Lower leg skin (tissue), 4 donors: Measurements from ENCODE around the gene L3MBTL1. TPM values are rescaled to one million over a fixed set of nuclear protein-coding genes. Genes with fewer than 3 reads are reported as not detected.
"Not testable (repeated sequence)": the region's sequence is repeated elsewhere in the genome, so short reads cannot be mapped to it uniquely, and the experiment has no call there.

ENCODE experiments used
- DNase-seq, 2 donors: peaks; one replicate each; pipeline ENCODE4 v3.0.0-alpha.2; 2019; ENCODE audit warnings: low spot score in 2 of 2
- H3K4me3 ChIP-seq: fragments of 200-600 bp; sonication (generic); 2 replicates; pipeline ENCODE4 v1.5.1; 2017; ENCODE audit warnings: mild to moderate bottlenecking, low read depth; ENCODE audit not compliant: poor library complexity, severe bottlenecking
- POLR2A ChIP-seq, 2 donors: fragments of 450-650 bp; IDR thresholded peaks; one replicate each; pipeline ENCODE4 v1.6.1; 2016 to 2017; ENCODE audit warnings: antibody characterized with exemption in 2 of 2, mild to moderate bottlenecking in 1 of 2, moderate library complexity in 1 of 2
- WGBS, 2 donors: methylation state at CpG; one replicate each; pipeline ENCODE4 v1.1.5; 2018; 5-methylcytosine and 5-hydroxymethylcytosine counted together
- intact Hi-C: fragments of 100-400 bp; cut with DNase I; formaldehyde crosslinking; loops from one replicate; pipeline ENCODE4 v1.15.0; 2023; ENCODE audit warnings: low total_unique reads
- total RNA-seq, 4 donors: library from RNA; depleted of rRNA; stranded (reverse); fragments of >200 nt; gene quantifications; one replicate each; pipeline ENCODE4 v1.1.0, GENCODE V29; 2016
- TF ChIP-seq, protein P1 (sequence below), 3 donors: fragments of 450-650 bp; IDR thresholded peaks; one replicate each; pipeline ENCODE4 v1.5.1; 2016; ENCODE audit warnings: antibody characterized with exemption in 3 of 3, mild to moderate bottlenecking in 3 of 3, moderate library complexity in 2 of 3

L3MBTL1 gene
- total RNA-seq, 4 donors from 2014 or later = 5.2 to 23.2 (median 9.7) TPM

- no peak for TF ChIP-seq POLR2A (IDR thresholded peaks at IDR 0.05)
- TF ChIP-seq, protein P1, sequence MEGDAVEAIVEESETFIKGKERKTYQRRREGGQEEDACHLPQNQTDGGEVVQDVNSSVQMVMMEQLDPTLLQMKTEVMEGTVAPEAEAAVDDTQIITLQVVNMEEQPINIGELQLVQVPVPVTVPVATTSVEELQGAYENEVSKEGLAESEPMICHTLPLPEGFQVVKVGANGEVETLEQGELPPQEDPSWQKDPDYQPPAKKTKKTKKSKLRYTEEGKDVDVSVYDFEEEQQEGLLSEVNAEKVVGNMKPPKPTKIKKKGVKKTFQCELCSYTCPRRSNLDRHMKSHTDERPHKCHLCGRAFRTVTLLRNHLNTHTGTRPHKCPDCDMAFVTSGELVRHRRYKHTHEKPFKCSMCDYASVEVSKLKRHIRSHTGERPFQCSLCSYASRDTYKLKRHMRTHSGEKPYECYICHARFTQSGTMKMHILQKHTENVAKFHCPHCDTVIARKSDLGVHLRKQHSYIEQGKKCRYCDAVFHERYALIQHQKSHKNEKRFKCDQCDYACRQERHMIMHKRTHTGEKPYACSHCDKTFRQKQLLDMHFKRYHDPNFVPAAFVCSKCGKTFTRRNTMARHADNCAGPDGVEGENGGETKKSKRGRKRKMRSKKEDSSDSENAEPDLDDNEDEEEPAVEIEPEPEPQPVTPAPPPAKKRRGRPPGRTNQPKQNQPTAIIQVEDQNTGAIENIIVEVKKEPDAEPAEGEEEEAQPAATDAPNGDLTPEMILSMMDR (IDR thresholded peaks at IDR 0.05) = no peak
- DNase-seq = no peak
- intact Hi-C loops = no loop called here
- WGBS, 2 donors = 56 to 70% methylated on average over 3 of the region's 3 CpGs
- no peak overlapping the region for H3K4me3 ChIP-seq
Observed at GRCh38 chr20:43492101-43492500, 15.4 kb upstream of the L3MBTL1 start.

DNA sequence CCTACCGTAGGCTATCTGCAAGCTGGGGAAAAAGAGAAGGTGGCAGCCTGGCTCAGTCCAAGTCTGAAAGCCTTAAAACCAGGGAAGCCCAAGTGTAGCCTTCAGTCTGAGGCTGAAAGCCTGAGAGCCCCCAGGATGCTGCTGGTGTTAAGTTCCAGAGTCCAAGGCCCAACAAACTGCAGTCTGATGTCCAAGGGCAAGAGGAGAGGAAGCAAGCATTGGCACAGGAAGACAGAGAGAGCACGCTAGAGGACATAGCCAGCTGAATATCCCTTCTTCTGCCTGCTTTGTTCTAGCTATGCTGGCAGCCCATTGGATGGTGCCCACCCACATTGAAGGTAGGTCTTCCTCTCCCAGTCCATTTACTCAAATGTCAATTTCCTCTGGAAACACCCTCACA is 12.1 kb upstream of the L3MBTL1 start:
- H3K4me3 ChIP-seq = no peak overlapping the region
- TF ChIP-seq, protein P1 (IDR thresholded peaks at IDR 0.05) = no peak
- TF ChIP-seq POLR2A (IDR thresholded peaks at IDR 0.05) = no peak
- WGBS, 2 donors = 37 to 68% methylated on average over 2 of the region's 2 CpGs
- intact Hi-C loops = no loop called here
- peak in 1 of 2 donors; percentile 26 for DNase-seq

- intact Hi-C loops, H3K4me3 ChIP-seq: not testable (repeated sequence)
- peak in 1 of 2 donors; percentile 64 for DNase-seq
- 93 to 96% methylated on average over 8 of the region's 8 CpGs for WGBS, 2 donors
Observed at GRCh38 chr20:43502021-43502420, 5.5 kb upstream of the L3MBTL1 start.

- TF ChIP-seq POLR2A (IDR thresholded peaks at IDR 0.05) = no peak
- TF ChIP-seq, protein P1 (IDR thresholded peaks at IDR 0.05) = no peak
- peak in 1 of 2 donors; percentile 14 for DNase-seq
- H3K4me3 ChIP-seq = no peak overlapping the region
- intact Hi-C loops = no loop called here
- WGBS, 2 donors = 92% methylated on average over 7 of the region's 7 CpGs
Observed at GRCh38 chr20:43506238-43506637, 1.3 kb upstream of the L3MBTL1 start.

DNA sequence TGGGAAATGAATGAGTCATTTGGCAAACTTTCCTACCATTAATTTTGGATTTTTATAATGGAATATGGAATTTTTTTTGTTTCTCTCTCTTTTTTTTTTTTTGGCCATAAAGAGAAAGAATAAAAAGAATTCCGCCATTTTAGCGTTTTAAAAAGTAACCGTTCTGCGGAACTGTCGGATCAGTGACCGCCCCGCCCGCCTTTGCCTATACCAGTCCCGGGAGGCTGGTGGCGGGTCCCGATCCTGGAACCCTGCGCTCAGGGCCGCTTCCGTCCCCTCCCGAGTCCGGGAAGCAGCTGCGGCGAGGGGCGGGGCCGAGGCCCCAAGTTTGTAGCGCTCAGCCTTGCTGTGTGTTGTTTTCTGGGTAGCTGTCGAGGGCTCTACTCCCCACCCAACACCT is 609 bp downstream of the L3MBTL1 start:
- no peak overlapping the region for H3K4me3 ChIP-seq
- intact Hi-C loops = no loop called here
- no peak for DNase-seq
- TF ChIP-seq POLR2A (IDR thresholded peaks at IDR 0.05) = no peak
- TF ChIP-seq, protein P1 (IDR thresholded peaks at IDR 0.05) = no peak
- 7 to 9% methylated on average over 15 to 22 of the region's 22 CpGs for WGBS, 2 donors

- 87 to 91% methylated on average over 11 of the region's 11 CpGs for WGBS, 2 donors
- no peak for TF ChIP-seq POLR2A (IDR thresholded peaks at IDR 0.05)
- TF ChIP-seq, protein P1 (IDR thresholded peaks at IDR 0.05) = no peak
- intact Hi-C loops = no loop called here
- H3K4me3 ChIP-seq = no peak overlapping the region
- DNase-seq = no peak
Observed at GRCh38 chr20:43508604-43509040, 1.1 kb downstream of the L3MBTL1 start.
